Kidney epithelial cell (primary cell): ENCODE measurements around the gene CRBN. TPM values are rescaled to one million over a fixed set of nuclear protein-coding genes. Genes with fewer than 3 reads are reported as not detected.

ENCODE experiments used
- DNase-seq: peaks from one replicate; pipeline ENCODE4 v3.0.0-alpha.2; 2010; ENCODE audit warnings: low read depth
- H3K27me3 ChIP-seq: 2 replicates; pipeline ENCODE4 v1.6.0; 2011; ENCODE audit warnings: low read length; ENCODE audit not compliant: control insufficient read depth, insufficient read depth
- H3K36me3 ChIP-seq: 2 replicates; pipeline ENCODE4 v1.5.1; 2011; ENCODE audit warnings: low read length; ENCODE audit not compliant: control insufficient read depth, insufficient read depth
- H3K4me3 ChIP-seq: 2 replicates; pipeline ENCODE4 v1.5.1; 2011; ENCODE audit warnings: low read depth, mild to moderate bottlenecking, control low read depth, low read length
- CTCF ChIP-seq: IDR thresholded peaks from 2 replicates; pipeline ENCODE4 v1.5.1; 2011; ENCODE audit warnings: mild to moderate bottlenecking, moderate library complexity, low read length, control low read depth, inconsistent platforms; ENCODE audit not compliant: insufficient read depth, poor library complexity, severe bottlenecking
- total RNA-seq: library from RNA; depleted of rRNA; stranded (reverse); fragments of >200 nt; gene quantifications from 2 replicates; pipeline ENCODE4 v1.2.3, GENCODE V29; 2015

The CRBN gene
- total RNA-seq, 1 donor from 2014 or later: 43.9 TPM

- DNase-seq: no peak
- H3K36me3 ChIP-seq: no peaks in the 10 kb centered on the region
- no peaks in the 10 kb centered on the region for H3K27me3 ChIP-seq
- no peak overlapping the region for H3K4me3 ChIP-seq
- TF ChIP-seq CTCF: no peak
These were observed 14.2 kb downstream of the CRBN start for GRCh38 chr3:3165241-3165640.

- H3K27me3 ChIP-seq: no peaks in the 10 kb centered on the region
- no peak for DNase-seq
These were observed 18.7 kb downstream of the CRBN start for GRCh38 chr3:3160826-3161225.

GRCh38 chr3:3157484-3157883 is 22.0 kb downstream of the CRBN start:
- no peak for TF ChIP-seq CTCF
- Histone ChIP-seq H3K4me3 (no peak overlapping the region), H3K27me3 (no peaks in the 10 kb centered on the region), H3K36me3 (peaks cover 1% of the 10 kb centered on the region)
- DNase-seq: no peak

More at GRCh38 chr3:3160826-3161225, 18.7 kb downstream of the CRBN start:
- TF ChIP-seq CTCF: no peak
- no peaks in the 10 kb centered on the region for H3K36me3 ChIP-seq
- H3K4me3 ChIP-seq: no peak overlapping the region

- Histone ChIP-seq H3K4me3 (no peak overlapping the region), H3K27me3 (no peaks in the 10 kb centered on the region), H3K36me3 (peaks cover 1% of the 10 kb centered on the region)
- TF ChIP-seq CTCF: no peak
- no peak for DNase-seq
These were observed 24.4 kb downstream of the CRBN start for GRCh38 chr3:3154879-3155610.

GRCh38 chr3:3151513-3151912 is 28.0 kb downstream of the CRBN start:
- no peaks in the 10 kb centered on the region for H3K27me3 ChIP-seq
- H3K36me3 ChIP-seq: peaks cover 1% of the 10 kb centered on the region
- DNase-seq: no peak
- no peak for TF ChIP-seq CTCF
- H3K4me3 ChIP-seq: no peak overlapping the region

GRCh38 chr3:3149560-3149959 is 29.9 kb downstream of the CRBN start:
- DNase-seq: no peak
- no peak for TF ChIP-seq CTCF
- Histone ChIP-seq H3K27me3 (no peaks in the 10 kb centered on the region), H3K36me3 (no peaks in the 10 kb centered on the region), H3K4me3 (no peak overlapping the region)
